OCI-LY7 (cell line): ENCODE data around the gene MTIF2. TPM values are rescaled to one million over a fixed set of nuclear protein-coding genes. Genes with fewer than 3 reads are reported as not detected.
"Not testable (repeated sequence)": the region's sequence is repeated elsewhere in the genome, so short reads cannot be mapped to it uniquely, and the experiment has no call there.

Experiments used
- BruUV-seq: library from RNA; stranded (reverse); fragments of 400-500 nt; replicated peaks from 2 replicates; lab custom pipeline; 2021; lab: Mats Ljungman, UMichigan
- CTCF ChIA-PET: fragments of 300-600 bp; sonication (Branson Sonifier 250); formaldehyde crosslinking; loops from one replicate; lab custom pipeline; 2022; ENCODE audit warnings: antibody characterized with exemption; ENCODE audit not compliant: unreplicated experiment; lab: Charles Lee
- POLR2A ChIA-PET: fragments of 300-600 bp; sonication (Branson Sonifier 250); formaldehyde crosslinking; loops from one replicate; lab custom pipeline; 2022; ENCODE audit warnings: antibody characterized with exemption; lab: Charles Lee
- DNase-seq: peaks from one replicate; pipeline ENCODE4 v3.0.0-alpha.2; 2015; ENCODE audit warnings: low spot score
- H2AFZ ChIP-seq: fragments of 200-600 bp; sonication (generic), shearing (Covaris generic); 2 replicates; pipeline ENCODE4 v1.6.1; 2014; ENCODE audit warnings: mild to moderate bottlenecking, antibody characterized with exemption, low read length, moderate library complexity
- H3K27ac ChIP-seq: fragments of 200-600 bp; sonication (generic); 2 replicates; pipeline ENCODE4 v1.5.1; 2014; ENCODE audit warnings: mixed run types, low read depth, mild to moderate bottlenecking, moderate library complexity, low read length, inconsistent platforms; ENCODE audit not compliant: poor library complexity, severe bottlenecking
- H3K36me3 ChIP-seq: fragments of 200-600 bp; sonication (generic); 2 replicates; pipeline ENCODE4 v1.6.1; 2014; ENCODE audit warnings: mild to moderate bottlenecking, antibody characterized with exemption, low read length, moderate library complexity, mixed read lengths; ENCODE audit not compliant: insufficient read depth
- H3K4me1 ChIP-seq: fragments of 200-600 bp; sonication (generic); 2 replicates; pipeline ENCODE4 v1.5.1; 2014; ENCODE audit warnings: mild to moderate bottlenecking, low read length; ENCODE audit not compliant: insufficient read depth, poor library complexity, severe bottlenecking
- H3K4me2 ChIP-seq: fragments of 200-600 bp; sonication (generic); 2 replicates; pipeline ENCODE4 v1.6.1; 2014; ENCODE audit warnings: mild to moderate bottlenecking, low read length
- H3K4me3 ChIP-seq: fragments of 200-600 bp; sonication (generic); 2 replicates; pipeline ENCODE4 v1.5.1; 2014; ENCODE audit warnings: mild to moderate bottlenecking, low read depth, low read length; ENCODE audit not compliant: poor library complexity, severe bottlenecking
- H3K79me2 ChIP-seq: fragments of 200-600 bp; sonication (generic); 2 replicates; pipeline ENCODE4 v1.6.1; 2016; ENCODE audit warnings: low read depth, mild to moderate bottlenecking, low read length, moderate library complexity, mixed read lengths; ENCODE audit not compliant: insufficient read depth
- H3K9me2 ChIP-seq: fragments of 200-600 bp; sonication (generic); 2 replicates; pipeline ENCODE4 v1.6.1; 2016; ENCODE audit warnings: mild to moderate bottlenecking, low read length, mixed read lengths; ENCODE audit not compliant: insufficient read depth
- H3K9me3 ChIP-seq: fragments of 200-600 bp; sonication (generic); 2 replicates; pipeline ENCODE4 v1.6.1; 2014; ENCODE audit warnings: mild to moderate bottlenecking, mixed run types, low read length, mixed read lengths
- H4K20me1 ChIP-seq: fragments of 200-600 bp; sonication (generic); 2 replicates; pipeline ENCODE4 v1.6.1; 2014; ENCODE audit warnings: mild to moderate bottlenecking, antibody characterized with exemption, low read length, moderate library complexity, mixed read lengths; ENCODE audit not compliant: insufficient read depth
- EZH2phosphoT487 ChIP-seq: fragments of 200-600 bp; sonication (generic); IDR thresholded peaks from 2 replicates; pipeline ENCODE4 v1.6.1; 2018; ENCODE audit warnings: low read depth, borderline replicate concordance, mild to moderate bottlenecking, mixed run types, antibody characterized with exemption, low read length, moderate library complexity, mixed read lengths
- intact Hi-C: fragments of 100-400 bp; cut with micrococcal nuclease; formaldehyde crosslinking; loops from one replicate; pipeline ENCODE4 v1.10.0; 2022; ENCODE audit not compliant: unreplicated experiment
- total RNA-seq, 2 experiments: library from RNA; depleted of rRNA in 1 of 2; stranded (reverse); fragments of >200 nt in 1 of 2; shearing (Covaris generic) in 1 of 2; gene quantifications; 2 replicates each; pipeline ENCODE4 v1.2.3, GENCODE V29; 2014 to 2022
- TF ChIP-seq, protein P1 (sequence below): fragments of 200-600 bp; sonication (generic); conservative IDR thresholded peaks from 2 replicates; pipeline ENCODE4 v1.5.1; 2014; ENCODE audit warnings: mild to moderate bottlenecking, antibody characterized with exemption, low read length, moderate library complexity, mixed read lengths

MTIF2 gene
- total RNA-seq, 2 experiments from 2014 or later: 33.5 to 47.1 TPM

DNA sequence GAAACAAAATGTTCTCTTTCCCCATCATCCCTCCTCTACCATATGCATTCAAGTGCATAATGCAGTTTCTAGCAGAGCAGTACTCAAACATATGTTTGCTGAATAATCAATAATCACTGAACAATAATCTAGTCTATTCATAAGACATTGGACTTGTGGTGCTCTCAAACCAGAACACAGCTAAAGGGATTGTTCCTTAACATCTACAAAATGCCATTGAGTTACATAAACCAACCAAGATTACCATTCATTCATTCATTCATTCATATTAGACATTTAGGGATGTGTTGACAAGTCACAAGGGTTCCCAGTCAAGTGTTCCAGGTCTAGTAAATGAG lies 40.8 kb downstream of the MTIF2 start:
- TF ChIP-seq, protein P1, sequence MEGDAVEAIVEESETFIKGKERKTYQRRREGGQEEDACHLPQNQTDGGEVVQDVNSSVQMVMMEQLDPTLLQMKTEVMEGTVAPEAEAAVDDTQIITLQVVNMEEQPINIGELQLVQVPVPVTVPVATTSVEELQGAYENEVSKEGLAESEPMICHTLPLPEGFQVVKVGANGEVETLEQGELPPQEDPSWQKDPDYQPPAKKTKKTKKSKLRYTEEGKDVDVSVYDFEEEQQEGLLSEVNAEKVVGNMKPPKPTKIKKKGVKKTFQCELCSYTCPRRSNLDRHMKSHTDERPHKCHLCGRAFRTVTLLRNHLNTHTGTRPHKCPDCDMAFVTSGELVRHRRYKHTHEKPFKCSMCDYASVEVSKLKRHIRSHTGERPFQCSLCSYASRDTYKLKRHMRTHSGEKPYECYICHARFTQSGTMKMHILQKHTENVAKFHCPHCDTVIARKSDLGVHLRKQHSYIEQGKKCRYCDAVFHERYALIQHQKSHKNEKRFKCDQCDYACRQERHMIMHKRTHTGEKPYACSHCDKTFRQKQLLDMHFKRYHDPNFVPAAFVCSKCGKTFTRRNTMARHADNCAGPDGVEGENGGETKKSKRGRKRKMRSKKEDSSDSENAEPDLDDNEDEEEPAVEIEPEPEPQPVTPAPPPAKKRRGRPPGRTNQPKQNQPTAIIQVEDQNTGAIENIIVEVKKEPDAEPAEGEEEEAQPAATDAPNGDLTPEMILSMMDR: no peak
- no peak for TF ChIP-seq EZH2phosphoT487
- Histone ChIP-seq H3K9me2 (no peaks in the 10 kb centered on the region), H3K36me3 (peaks cover 26% of the 10 kb centered on the region), H3K9me3 (no peaks in the 10 kb centered on the region), H2AFZ (peak overlapping the region; percentile 1; the same call in 1 of the 2 replicates), H3K4me3 (peak overlapping the region; percentile 2), H3K4me2 (peak overlapping the region; percentile 59), H4K20me1 (no peaks in the 10 kb centered on the region; the same call in 1 of the 2 replicates), H3K4me1 (peaks cover 11% of the 10 kb centered on the region), H3K79me2 (peaks cover 43% of the 10 kb centered on the region), H3K27ac (peak overlapping the region; percentile 2)
- intact Hi-C loops: no loop called here
- ChIA-PET CTCF (no interaction called here), POLR2A (interaction anchor here (0.7 kb wide), 1 partner anchor 9 kb away, joined by 4 read pairs; no protein-coding TSS in a partner anchor)
- no peak for DNase-seq
- TSS peak; percentile 30 for BruUV-seq

DNA sequence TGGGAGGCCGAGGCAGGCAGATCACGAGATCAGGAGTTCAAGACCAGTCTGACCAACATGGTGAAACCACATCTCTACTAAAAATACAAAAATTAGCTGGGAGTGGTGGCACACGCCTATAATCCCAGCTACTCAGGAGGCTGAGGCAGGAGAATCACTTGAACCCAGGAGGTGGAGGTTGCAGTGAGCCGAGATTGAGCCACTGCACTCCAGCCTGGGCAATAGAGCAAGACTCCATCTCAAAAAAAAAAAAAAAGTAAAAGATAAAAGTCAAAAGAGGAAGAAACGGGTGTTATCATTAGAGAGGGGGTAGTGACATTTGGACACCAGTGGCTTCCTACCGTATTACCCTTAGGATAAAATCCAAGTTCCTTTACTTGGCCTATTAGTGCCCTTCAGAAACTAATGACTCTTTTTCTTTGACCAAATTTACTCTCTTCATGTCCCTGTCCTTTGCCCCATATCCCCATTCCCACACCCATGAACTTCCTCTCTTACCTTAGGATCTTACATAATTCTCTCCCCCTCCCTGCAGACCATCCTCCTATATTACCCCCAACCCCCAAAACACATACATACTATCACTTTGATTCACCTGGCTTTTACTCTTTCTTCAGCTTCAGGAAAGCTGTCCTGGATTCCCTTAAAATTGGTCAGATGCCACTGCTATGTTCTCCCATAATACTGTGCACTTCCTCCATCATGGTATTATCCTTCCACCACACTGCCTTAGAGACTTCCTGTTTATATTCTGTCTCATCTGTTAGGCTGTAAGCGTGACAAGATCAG lies 41.4 kb downstream of the MTIF2 start:
- H3K9me2 ChIP-seq, H3K9me3 ChIP-seq, intact Hi-C loops, CTCF ChIA-PET, BruUV-seq, H4K20me1 ChIP-seq: not testable (repeated sequence)
- Histone ChIP-seq H3K4me3 (peak overlapping the region; percentile 2), H3K79me2 (peaks cover 37% of the 10 kb centered on the region), H3K36me3 (peaks cover 20% of the 10 kb centered on the region), H2AFZ (peak overlapping the region; percentile 1; the same call in 1 of the 2 replicates), H3K4me1 (peaks cover 11% of the 10 kb centered on the region), H3K27ac (peak overlapping the region; percentile 2), H3K4me2 (peak overlapping the region; percentile 59)
- POLR2A ChIA-PET: interaction anchor here (1.1 kb wide), 1 partner anchor 18 kb away, joined by 3 read pairs; no protein-coding TSS in a partner anchor
- peak; percentile 34 for DNase-seq

DNA sequence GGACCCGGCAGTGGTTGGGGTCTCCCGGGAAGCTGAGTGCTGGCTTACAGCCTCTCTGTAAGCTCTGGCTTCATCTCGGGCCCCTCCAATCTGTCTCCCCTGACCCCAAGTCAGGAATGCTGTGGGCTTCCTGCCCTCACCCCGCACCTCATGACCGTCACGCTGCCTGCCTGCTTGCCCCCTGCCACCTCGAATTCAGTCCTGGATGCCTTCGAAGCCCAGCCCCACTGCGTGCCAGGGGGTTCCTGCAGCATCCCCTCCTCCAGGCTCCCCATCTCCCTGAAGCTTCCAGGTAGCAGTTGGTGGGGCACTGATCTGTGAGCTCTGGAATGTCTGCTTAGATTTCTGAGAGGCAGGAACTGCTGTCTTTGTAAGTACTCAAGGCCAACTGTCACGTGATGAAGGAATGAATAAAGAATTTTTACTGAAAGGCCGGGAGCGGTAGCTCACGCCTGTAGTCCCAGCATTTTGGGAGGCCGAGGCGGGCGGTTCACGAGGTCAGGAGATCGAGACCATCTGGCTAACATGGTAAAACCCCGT lies 43.5 kb downstream of the MTIF2 start:
- peaks cover 20% of the 10 kb centered on the region for H3K36me3 ChIP-seq
- H3K79me2 ChIP-seq: peaks cover 23% of the 10 kb centered on the region; the same call in 1 of the 2 replicates
- no peak for DNase-seq
- H3K4me3 ChIP-seq: no peak overlapping the region
- H3K4me1 ChIP-seq: peaks cover 11% of the 10 kb centered on the region
- TF ChIP-seq EZH2phosphoT487: no peak
- TF ChIP-seq, protein P1: no peak
- H3K9me3 ChIP-seq: no peaks in the 10 kb centered on the region
- no peaks in the 10 kb centered on the region for H3K9me2 ChIP-seq
- no peak overlapping the region for H2AFZ ChIP-seq
- no TSS peak for BruUV-seq
- ChIA-PET POLR2A (interaction anchor here (0.5 to 1.0 kb wide), 2 partner anchors 9 to 660 kb away, joined by 3 to 5 read pairs; no protein-coding TSS in a partner anchor), CTCF (no interaction called here)
- no peak overlapping the region for H3K27ac ChIP-seq
- H3K4me2 ChIP-seq: no peak overlapping the region
- no peaks in the 10 kb centered on the region for H4K20me1 ChIP-seq
- intact Hi-C loops: no loop called here
